Measurements from ENCODE around the gene ATAD3C.

The ATAD3C gene

DNA sequence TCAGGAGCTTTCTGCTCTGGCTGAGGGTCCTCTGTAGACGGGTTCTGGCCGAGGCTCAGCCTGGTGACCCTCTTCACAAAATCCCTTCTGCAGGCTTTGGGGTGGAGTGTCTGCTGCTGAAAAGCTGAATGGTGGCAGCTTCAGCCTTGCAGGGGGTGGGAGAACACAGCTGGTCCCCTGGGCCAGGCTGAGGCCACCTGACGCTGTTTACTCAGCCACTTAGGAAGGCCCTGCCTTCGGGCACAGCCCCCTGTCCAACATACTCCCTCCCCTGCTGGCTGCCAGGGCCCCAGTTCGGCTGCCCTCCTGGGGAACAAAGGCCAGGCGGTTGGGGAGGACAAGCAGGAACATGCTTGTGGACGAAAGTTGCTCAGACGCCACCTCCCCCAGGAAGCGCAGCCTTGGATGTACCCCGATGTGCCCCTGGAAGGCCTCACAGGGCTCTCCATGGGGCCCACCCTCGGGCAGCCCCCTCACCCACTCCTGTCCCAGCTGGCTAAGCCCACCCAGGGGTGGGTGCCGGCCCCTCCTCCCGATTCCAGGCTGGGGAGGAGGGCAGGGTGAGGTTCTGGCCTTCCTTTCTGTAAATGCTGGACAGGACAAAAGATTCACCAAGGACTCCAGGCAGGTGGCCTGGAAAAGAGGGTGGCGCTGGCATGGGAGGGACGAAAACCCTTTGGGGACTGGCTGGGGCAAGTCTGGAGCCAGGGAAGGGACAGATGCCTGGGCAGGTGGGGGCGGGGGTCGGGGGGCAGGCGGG, 28.2 kb upstream of the ATAD3C start, which contains the start of gene ANKRD65:
TSS of gene ANKRD65 (minus strand) at position 130 of the 760 bp plus-strand sequence. CDS start 271 bp downstream, outside the sequence.
- TF ChIP-seq, protein P1, sequence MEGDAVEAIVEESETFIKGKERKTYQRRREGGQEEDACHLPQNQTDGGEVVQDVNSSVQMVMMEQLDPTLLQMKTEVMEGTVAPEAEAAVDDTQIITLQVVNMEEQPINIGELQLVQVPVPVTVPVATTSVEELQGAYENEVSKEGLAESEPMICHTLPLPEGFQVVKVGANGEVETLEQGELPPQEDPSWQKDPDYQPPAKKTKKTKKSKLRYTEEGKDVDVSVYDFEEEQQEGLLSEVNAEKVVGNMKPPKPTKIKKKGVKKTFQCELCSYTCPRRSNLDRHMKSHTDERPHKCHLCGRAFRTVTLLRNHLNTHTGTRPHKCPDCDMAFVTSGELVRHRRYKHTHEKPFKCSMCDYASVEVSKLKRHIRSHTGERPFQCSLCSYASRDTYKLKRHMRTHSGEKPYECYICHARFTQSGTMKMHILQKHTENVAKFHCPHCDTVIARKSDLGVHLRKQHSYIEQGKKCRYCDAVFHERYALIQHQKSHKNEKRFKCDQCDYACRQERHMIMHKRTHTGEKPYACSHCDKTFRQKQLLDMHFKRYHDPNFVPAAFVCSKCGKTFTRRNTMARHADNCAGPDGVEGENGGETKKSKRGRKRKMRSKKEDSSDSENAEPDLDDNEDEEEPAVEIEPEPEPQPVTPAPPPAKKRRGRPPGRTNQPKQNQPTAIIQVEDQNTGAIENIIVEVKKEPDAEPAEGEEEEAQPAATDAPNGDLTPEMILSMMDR (IDR thresholded peaks at IDR 0.05; ENCODE audit: insufficient read depth, low read depth, low read length, missing control alignments), result no peak
- DNase-seq (ENCODE audit: low read depth), result no peak
- H3K4me3 ChIP-seq (ENCODE audit: low read depth, low read length), result no peak within 1 kb of the TSS

DNA sequence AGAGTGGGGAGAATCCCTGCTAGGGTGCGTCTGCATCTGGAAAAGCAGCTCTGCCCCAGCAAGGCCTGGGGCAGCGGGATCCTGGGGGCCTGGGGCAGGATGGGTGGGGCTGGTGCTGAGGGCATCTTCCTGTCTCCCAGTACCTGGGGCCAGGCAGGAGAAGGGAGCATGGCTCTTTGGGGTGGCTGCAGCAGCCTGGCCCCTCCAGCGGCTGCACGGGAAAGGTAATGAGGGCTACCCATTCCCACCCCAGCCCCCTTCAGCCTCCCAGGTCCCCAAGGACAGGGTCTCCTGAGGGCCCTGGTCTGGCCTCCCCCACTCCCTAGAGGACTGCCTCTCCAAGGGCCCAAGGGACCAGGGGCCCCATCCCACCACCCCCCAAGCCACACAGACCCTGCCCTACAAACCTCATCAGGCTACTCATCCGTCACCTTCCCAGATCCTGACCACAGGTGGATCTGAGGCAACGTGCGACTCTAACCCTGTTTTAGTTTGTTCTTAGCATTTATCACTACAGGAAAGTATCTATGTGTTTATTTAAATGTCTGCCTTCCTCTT, 27.5 kb upstream of the ATAD3C start:
- no peak for DNase-seq (ENCODE audit: low read depth)
- TF ChIP-seq, protein P1 (IDR thresholded peaks at IDR 0.05; ENCODE audit: insufficient read depth, low read depth, low read length, missing control alignments), result no peak

DNA sequence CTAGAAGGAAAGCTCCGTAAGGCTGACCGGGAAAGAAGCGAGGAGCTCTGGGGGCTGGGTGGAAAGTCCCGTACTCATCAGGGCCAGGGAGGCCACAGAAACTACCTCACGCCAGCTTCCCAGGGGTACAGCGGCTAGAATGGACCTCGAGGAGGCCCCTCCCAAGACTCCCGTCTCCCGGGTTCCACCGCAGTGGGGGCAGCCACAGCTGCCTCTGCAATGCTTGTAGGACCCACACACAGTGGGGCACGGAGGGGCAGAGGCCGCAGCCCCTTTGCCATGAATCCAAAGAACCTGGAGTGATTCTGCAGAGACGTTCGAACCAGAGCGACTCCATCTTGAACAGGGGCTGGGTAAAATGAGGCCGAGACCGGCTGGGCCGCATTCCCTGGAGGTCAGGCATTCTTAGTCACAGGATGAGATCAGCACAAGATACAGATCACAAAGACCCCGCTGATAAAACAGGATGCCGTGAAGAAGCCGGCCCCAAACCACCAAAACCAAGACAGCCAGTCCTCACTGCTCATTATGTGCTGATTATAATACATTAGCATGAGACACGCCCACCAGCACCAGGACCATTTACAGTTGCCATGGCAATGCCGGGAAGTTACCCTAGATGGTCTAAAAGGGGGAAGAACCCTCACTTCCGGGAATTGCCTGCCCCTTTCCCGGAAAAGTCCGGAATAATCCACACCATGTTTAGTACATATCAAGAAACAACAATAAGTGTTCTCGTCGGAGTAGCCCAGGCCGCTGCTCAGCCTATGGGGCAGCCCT, 26.8 kb upstream of the ATAD3C start:
- TF ChIP-seq, protein P1 (IDR thresholded peaks at IDR 0.05; ENCODE audit: insufficient read depth, low read depth, low read length, missing control alignments), result no peak
- no peak overlapping the region for H3K4me3 ChIP-seq (ENCODE audit: low read depth, low read length)
- no peak for DNase-seq (ENCODE audit: low read depth)

More for the DNA sequence above, 27.5 kb upstream of the ATAD3C start:
- no peak overlapping the region for H3K4me3 ChIP-seq (ENCODE audit: low read depth, low read length)

DNA sequence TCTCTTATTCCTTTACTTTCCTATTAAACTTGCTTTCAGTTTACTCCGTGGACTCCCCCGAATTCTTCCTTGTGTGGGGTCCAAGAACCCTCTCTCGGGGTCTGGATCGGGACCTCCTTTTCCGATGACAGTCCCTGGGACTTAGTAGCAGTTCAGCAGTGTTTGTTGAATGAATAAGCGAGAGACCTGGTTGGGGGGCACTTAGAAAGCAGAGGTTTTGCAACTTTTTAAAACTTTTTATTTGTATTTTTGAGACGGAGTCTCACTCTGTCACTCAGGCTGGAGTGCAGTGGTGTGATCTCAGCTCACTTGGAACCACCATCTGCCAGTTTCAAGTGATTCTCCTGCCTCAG, 26.3 kb upstream of the ATAD3C start:
- no peak overlapping the region for H3K4me3 ChIP-seq (ENCODE audit: low read depth, low read length)
- no peak for DNase-seq (ENCODE audit: low read depth)
- TF ChIP-seq, protein P1 (IDR thresholded peaks at IDR 0.05; ENCODE audit: insufficient read depth, low read depth, low read length, missing control alignments), result no peak

DNA sequence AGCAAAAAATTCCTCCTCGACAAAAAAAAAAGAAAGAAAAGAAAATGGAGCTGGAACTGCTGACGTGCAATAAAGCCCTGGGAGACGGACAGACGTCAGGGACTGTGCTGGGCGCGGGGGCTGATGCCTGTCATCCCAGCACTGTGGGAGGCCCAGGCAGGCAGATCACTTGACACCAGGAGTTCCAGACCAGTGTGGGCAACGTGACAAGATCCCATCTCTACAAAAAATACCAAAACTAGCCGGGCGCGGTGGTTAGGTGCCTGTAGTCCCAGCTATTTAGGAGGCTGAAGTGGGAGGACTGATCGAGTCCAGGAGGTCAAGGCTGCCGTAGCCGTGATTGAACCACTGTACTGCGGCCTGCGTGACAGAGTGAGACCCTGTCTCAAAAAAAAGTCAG, 24.8 kb upstream of the ATAD3C start:
- DNase-seq (ENCODE audit: low read depth), result no peak
- TF ChIP-seq, protein P1 (IDR thresholded peaks at IDR 0.05; ENCODE audit: insufficient read depth, low read depth, low read length, missing control alignments), result no peak
- H3K4me3 ChIP-seq (ENCODE audit: low read depth, low read length), result no peak overlapping the region

DNA sequence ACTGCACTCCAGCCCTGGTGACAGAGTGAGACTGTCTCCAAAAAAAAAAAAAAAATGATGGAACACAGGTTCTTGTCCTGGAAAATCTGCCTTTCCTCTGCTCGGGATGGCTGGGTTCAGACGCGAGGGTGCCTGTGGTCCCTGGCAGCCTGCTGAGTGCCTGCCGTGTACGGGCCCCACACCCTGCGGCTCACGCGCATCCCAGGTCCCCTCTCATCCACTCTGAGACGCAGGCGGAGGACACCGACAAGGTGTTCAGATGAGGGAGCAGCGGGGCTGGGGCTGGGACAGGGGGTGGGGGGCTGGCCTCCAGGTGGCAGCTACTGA, 24.1 kb upstream of the ATAD3C start:
- no peak for DNase-seq (ENCODE audit: low read depth)
- TF ChIP-seq, protein P1 (IDR thresholded peaks at IDR 0.05; ENCODE audit: insufficient read depth, low read depth, low read length, missing control alignments), result no peak
- no peak overlapping the region for H3K4me3 ChIP-seq (ENCODE audit: low read depth, low read length)
